Activated CD8-positive, alpha-beta T cell treated with anti-CD3 and anti-CD28 coated beads for 36 hours (primary cell): ENCODE data around the gene SACM1L. TPM values are rescaled to one million over a fixed set of nuclear protein-coding genes. Genes with fewer than 3 reads are reported as not detected.
A peak's percentile ranks its signal among the peaks of the same experiment; 100 is the strongest.

Experiments used
- ATAC-seq: fragments of 200-7000 bp; cut with Tn5 transposase; one replicate; pipeline ENCODE4 v1.10.0; 2021; ENCODE audit warnings: mild to moderate bottlenecking, moderate library complexity
- CTCF ChIA-PET: fragments of 350-600 bp; sonication (Branson Sonifier 250); formaldehyde crosslinking; loops from one replicate; lab custom pipeline; 2021; ENCODE audit warnings: antibody characterized with exemption; lab: Charles Lee
- POLR2A ChIA-PET: fragments of 350-600 bp; sonication (Branson Sonifier 250); formaldehyde crosslinking; loops from one replicate; lab custom pipeline; 2021; ENCODE audit warnings: antibody characterized with exemption; lab: Charles Lee
- DNase-seq: peaks from one replicate; pipeline ENCODE4 v3.0.0-alpha.2; 2020
- H3K27ac Mint-ChIP-seq: one replicate; pipeline ENCODE4 v1.8.0; 2021; ENCODE audit warnings: mild to moderate bottlenecking, mixed read lengths
- H3K27me3 Mint-ChIP-seq: one replicate; pipeline ENCODE4 v1.8.0; 2021; ENCODE audit warnings: mixed read lengths
- H3K36me3 Mint-ChIP-seq: one replicate; pipeline ENCODE4 v1.8.0; 2021; ENCODE audit warnings: low read depth, mixed read lengths
- H3K4me1 Mint-ChIP-seq: one replicate; pipeline ENCODE4 v1.8.0; 2021; ENCODE audit warnings: low read depth, mixed read lengths
- H3K4me3 Mint-ChIP-seq: one replicate; pipeline ENCODE4 v1.8.0; 2021; ENCODE audit warnings: mild to moderate bottlenecking, moderate library complexity, mixed read lengths
- H3K9me3 Mint-ChIP-seq: one replicate; pipeline ENCODE4 v1.8.0; 2021; ENCODE audit warnings: mixed read lengths
- CTCF ChIP-seq: fragments of 200-600 bp; IDR thresholded peaks from one replicate; pipeline ENCODE4 v1.8.0; 2022; ENCODE audit warnings: antibody characterized with exemption, mild to moderate bottlenecking
- intact Hi-C: fragments of 100-400 bp; cut with micrococcal nuclease; formaldehyde crosslinking; loops from one replicate; pipeline ENCODE4 v1.10.0; 2022
- total RNA-seq, 2 experiments: library from RNA; stranded (reverse); gene quantifications; one replicate each; pipeline ENCODE4 v1.2.3, GENCODE V29; 2021

Gene SACM1L
- total RNA-seq, 2 experiments from 2014 or later = 52.6 to 56.0 TPM

- H3K27ac Mint-ChIP-seq = peak overlapping the region; percentile 86
- peak; percentile 87 for DNase-seq
- H3K27me3 Mint-ChIP-seq = no peaks in the 10 kb centered on the region
- ChIA-PET POLR2A (interaction anchor here (0.7 kb wide), 1 partner anchor 30 kb away, joined by 4 read pairs; no protein-coding TSS in a partner anchor), CTCF (interaction anchor here (0.6 to 4.3 kb wide), 5 partner anchors 10 to 154 kb away, joined by 3 to 20 read pairs (median 6); no protein-coding TSS in a partner anchor)
- H3K9me3 Mint-ChIP-seq = no peaks in the 10 kb centered on the region
- intact Hi-C loops = no loop called here
- TF ChIP-seq CTCF = no peak
- ATAC-seq = peak; percentile 83
- H3K36me3 Mint-ChIP-seq = peaks cover 26% of the 10 kb centered on the region
- H3K4me1 Mint-ChIP-seq = peaks cover 51% of the 10 kb centered on the region
- H3K4me3 Mint-ChIP-seq = peak overlapping the region; percentile 75
Observed at GRCh38 chr3:45664578-45664977, 24.6 kb upstream of the SACM1L start.

- H3K9me3 Mint-ChIP-seq = no peaks in the 10 kb centered on the region
- ATAC-seq = peak; percentile 21
- peak; percentile 70 for DNase-seq
- TF ChIP-seq CTCF = peak; percentile 78
- ChIA-PET POLR2A (interaction anchor here (0.7 to 1.6 kb wide), 3 partner anchors 11 to 30 kb away, joined by 4 read pairs; no protein-coding TSS in a partner anchor), CTCF (interaction anchor here (0.7 to 4.3 kb wide), 6 partner anchors 8 to 412 kb away, joined by 3 to 20 read pairs (median 7); no protein-coding TSS in a partner anchor)
- peak overlapping the region; percentile 75 for H3K4me3 Mint-ChIP-seq
- intact Hi-C loops = loop anchor here (5.0 kb wide), 1 partner anchor 158 kb away; no protein-coding TSS in a partner anchor
- peak overlapping the region; percentile 86 for H3K27ac Mint-ChIP-seq
- H3K36me3 Mint-ChIP-seq = peaks cover 32% of the 10 kb centered on the region
- no peaks in the 10 kb centered on the region for H3K27me3 Mint-ChIP-seq
- peaks cover 47% of the 10 kb centered on the region for H3K4me1 Mint-ChIP-seq
Observed at GRCh38 chr3:45665101-45665572, 24.1 kb upstream of the SACM1L start.

GRCh38 chr3:45666757-45667431, 22.3 kb upstream of the SACM1L start:
- ChIA-PET CTCF (interaction anchor here (0.7 to 4.3 kb wide), 10 partner anchors 10 to 410 kb away, joined by 3 to 20 read pairs (median 5); partner anchors contain the start of gene SACM1L), POLR2A (interaction anchor here (0.6 to 1.9 kb wide), 7 partner anchors 10 to 691 kb away, joined by 3 to 8 read pairs (median 5); partner anchors contain the start of genes SACM1L and ZDHHC3)
- intact Hi-C loops = loop anchor here (5.0 kb wide), 1 partner anchor 160 kb away; no protein-coding TSS in a partner anchor
- ATAC-seq (no peak), DNase-seq (no peak)
- Mint-ChIP-seq H3K4me3 (no peak overlapping the region), H3K27me3 (no peaks in the 10 kb centered on the region), H3K27ac (no peak overlapping the region), H3K36me3 (peaks cover 34% of the 10 kb centered on the region), H3K4me1 (peaks cover 46% of the 10 kb centered on the region), H3K9me3 (no peaks in the 10 kb centered on the region)
- no peak for TF ChIP-seq CTCF

- ATAC-seq (peak; percentile 3), DNase-seq (no peak)
- H3K9me3 Mint-ChIP-seq = no peaks in the 10 kb centered on the region
- peaks cover 46% of the 10 kb centered on the region for H3K4me1 Mint-ChIP-seq
- intact Hi-C loops = loop anchor here (5.0 kb wide), 1 partner anchor 160 kb away; no protein-coding TSS in a partner anchor
- POLR2A ChIA-PET = interaction anchor here (0.6 to 2.2 kb wide), 7 partner anchors 11 to 631 kb away, joined by 3 to 8 read pairs (median 5); partner anchors contain the start of gene SACM1L
- no peak for TF ChIP-seq CTCF
- peak overlapping the region; percentile 35 for H3K27ac Mint-ChIP-seq
- H3K36me3 Mint-ChIP-seq = peaks cover 39% of the 10 kb centered on the region
- no peak overlapping the region for H3K4me3 Mint-ChIP-seq
- H3K27me3 Mint-ChIP-seq = no peaks in the 10 kb centered on the region
- CTCF ChIA-PET = interaction anchor here (0.8 to 5.1 kb wide), 8 partner anchors 7 to 158 kb away, joined by 4 to 30 read pairs (median 5); partner anchors contain the start of gene SACM1L
Observed at GRCh38 chr3:45667569-45667934, 21.6 kb upstream of the SACM1L start.
